H1 (cell line): ENCODE data around the gene NPFFR1. TPM values are rescaled to one million over a fixed set of nuclear protein-coding genes. Genes with fewer than 3 reads are reported as not detected.

Experiments
- CTCF ChIA-PET: fragments of 300-600 bp; sonication (Branson Sonifier 250); formaldehyde crosslinking; loops from one replicate; lab custom pipeline; 2021; ENCODE audit not compliant: partially characterized antibody; lab: Charles Lee
- POLR2A ChIA-PET: fragments of 300-600 bp; sonication (Branson Sonifier 250); formaldehyde crosslinking; loops from one replicate; lab custom pipeline; 2021; ENCODE audit warnings: inconsistent platforms; ENCODE audit not compliant: partially characterized antibody; lab: Charles Lee
- DNase-seq, 2 experiments: peaks; one replicate each; pipeline versions ENCODE4 v3.0.0 to v3.0.0-alpha.2; 2010 to 2022; ENCODE audit warnings: low spot score in 2 of 2, low read depth in 1 of 2, mixed read lengths in 1 of 2
- FAIRE-seq: peaks from 2 replicates; lab custom pipeline; 2011; peaks lifted over from hg19 to GRCh38; lab: Jason Lieb, UNC
- H2AFZ ChIP-seq: 2 replicates; pipeline ENCODE4 v1.8.1; 2012; ENCODE audit warnings: low read length, inconsistent platforms
- H2AK5ac ChIP-seq: 2 replicates; pipeline ENCODE4 v1.6.1; 2013; ENCODE audit warnings: low read depth, low read length
- H2BK120ac ChIP-seq: replicated peaks from 2 replicates; pipeline ENCODE3; 2013; ENCODE audit warnings: low read depth, low read length, inconsistent platforms
- H2BK12ac ChIP-seq: 2 replicates; pipeline ENCODE4 v1.6.1; 2013; ENCODE audit warnings: low read depth, low read length
- H2BK15ac ChIP-seq: 2 replicates; pipeline ENCODE4 v1.6.1; 2013; ENCODE audit warnings: low read length
- H2BK20ac ChIP-seq: 2 replicates; pipeline ENCODE4 v1.6.1; 2013; ENCODE audit warnings: low read length
- H2BK5ac ChIP-seq: 2 replicates; pipeline ENCODE4 v1.6.1; 2013; ENCODE audit warnings: low read depth, low read length
- H3K14ac ChIP-seq: 2 replicates; pipeline ENCODE4 v1.6.1; 2013; ENCODE audit warnings: inconsistent platforms; ENCODE audit not compliant: insufficient read length
- H3K18ac ChIP-seq: 2 replicates; pipeline ENCODE4 v1.6.1; 2013; ENCODE audit warnings: low read length; ENCODE audit errors: extremely low read depth
- H3K23ac ChIP-seq: 2 replicates; pipeline ENCODE4 v1.6.1; 2013; ENCODE audit warnings: inconsistent platforms; ENCODE audit not compliant: insufficient read length
- H3K23me2 ChIP-seq: 2 replicates; pipeline ENCODE4 v1.6.1; 2013; ENCODE audit warnings: low read depth, low read length
- H3K27ac ChIP-seq: 2 replicates; pipeline ENCODE4 v1.6.1; 2011; ENCODE audit warnings: low read depth, low read length, inconsistent platforms
- H3K27me3 ChIP-seq, 4 experiments: replicated peaks in 1 of 4; 1 replicate in 1 of 4; 2 replicates in 3 of 4; pipeline versions ENCODE4 v1.6.1 to v1.8.1; 2011 to 2013; ENCODE audit warnings: low read length in 3 of 4, mild to moderate bottlenecking in 3 of 4, inconsistent platforms in 2 of 4, mixed read lengths in 2 of 4, moderate library complexity in 1 of 4; ENCODE audit not compliant: control insufficient read depth in 3 of 4, insufficient read depth in 3 of 4; ENCODE audit errors: extremely low read depth in 1 of 4
- H3K36me3 ChIP-seq, 4 experiments: 2 replicates each; pipeline versions ENCODE4 v1.6.1 to v1.8.1; 2011 to 2013; ENCODE audit warnings: mild to moderate bottlenecking in 4 of 4, low read length in 3 of 4, moderate library complexity in 2 of 4, control low read depth in 1 of 4, inconsistent platforms in 1 of 4; ENCODE audit not compliant: insufficient read depth in 4 of 4, control insufficient read depth in 2 of 4
- H3K4ac ChIP-seq: replicated peaks from 2 replicates; pipeline ENCODE3; 2013; ENCODE audit warnings: low read length, low read depth, mixed read lengths, inconsistent platforms; ENCODE audit not compliant: insufficient read length
- H3K4me1 ChIP-seq, 4 experiments: replicated peaks in 1 of 4; 1 replicate in 1 of 4; 2 replicates in 3 of 4; pipeline versions ENCODE4 v1.6.1 to v1.8.1; 2011 to 2013; ENCODE audit warnings: low read length in 3 of 4, inconsistent platforms in 2 of 4, mixed read lengths in 1 of 4; ENCODE audit not compliant: insufficient read depth in 4 of 4, control insufficient read depth in 3 of 4
- H3K4me2 ChIP-seq, 2 experiments: 2 replicates each; pipeline versions ENCODE4 v1.6.1 to v1.8.1; 2011 to 2013; ENCODE audit warnings: low read depth in 2 of 2, low read length in 2 of 2, control low read depth in 1 of 2, inconsistent platforms in 1 of 2, mild to moderate bottlenecking in 1 of 2; ENCODE audit not compliant: insufficient read depth in 1 of 2
- H3K4me3 ChIP-seq, 4 experiments: fragments of 200-600, 300-600 bp in 1 of 4; sonication (generic), shearing (Covaris generic), sonication (Bioruptor Twin) in 1 of 4; 2 replicates each; pipeline versions ENCODE4 v1.5.1 to v1.8.1; 2011 to 2016; ENCODE audit warnings: low read length in 4 of 4, low read depth in 3 of 4, control low read depth in 2 of 4, inconsistent platforms in 2 of 4, mild to moderate bottlenecking in 2 of 4, mixed read lengths in 1 of 4, moderate library complexity in 1 of 4; ENCODE audit not compliant: insufficient read depth in 2 of 4; ENCODE audit errors: extremely low read depth in 1 of 4
- H3K56ac ChIP-seq: replicated peaks from 2 replicates; pipeline ENCODE3; 2013; ENCODE audit warnings: low read depth, mild to moderate bottlenecking, mixed read lengths, low read length, inconsistent platforms; ENCODE audit not compliant: insufficient read length
- H3K79me1 ChIP-seq: 2 replicates; pipeline ENCODE4 v1.6.1; 2013; ENCODE audit warnings: low read depth, low read length, control low read depth
- H3K79me2 ChIP-seq, 2 experiments: 2 replicates each; pipeline versions ENCODE4 v1.6.1 to v1.8.1; 2012 to 2013; ENCODE audit warnings: low read length in 2 of 2, mild to moderate bottlenecking in 2 of 2, inconsistent platforms in 1 of 2; ENCODE audit not compliant: insufficient read depth in 2 of 2, control insufficient read depth in 1 of 2
- H3K9ac ChIP-seq, 4 experiments: replicated peaks in 1 of 4; 1 replicate in 1 of 4; 2 replicates in 3 of 4; pipeline versions ENCODE4 v1.6.1 to v1.8.1; 2011 to 2013; ENCODE audit warnings: low read depth in 3 of 4, low read length in 3 of 4, control low read depth in 2 of 4, mild to moderate bottlenecking in 2 of 4, moderate library complexity in 2 of 4, inconsistent platforms in 1 of 4; ENCODE audit errors: extremely low read depth in 1 of 4
- H3K9me3 ChIP-seq, 2 experiments: 2 replicates each; pipeline versions ENCODE4 v1.6.1 to v1.8.1; 2012 to 2013; ENCODE audit warnings: mild to moderate bottlenecking in 2 of 2, moderate library complexity in 2 of 2, control low read depth in 1 of 2, inconsistent platforms in 1 of 2, low read depth in 1 of 2, low read length in 1 of 2, mixed read lengths in 1 of 2; ENCODE audit not compliant: insufficient read depth in 2 of 2
- H4K20me1 ChIP-seq, 2 experiments: replicated peaks in 1 of 2; 2 replicates each; pipeline versions ENCODE3 to v1.8.1; 2011 to 2013; ENCODE audit warnings: inconsistent platforms in 2 of 2, low read length in 2 of 2, mild to moderate bottlenecking in 1 of 2; ENCODE audit not compliant: insufficient read depth in 2 of 2, control insufficient read depth in 1 of 2
- H4K5ac ChIP-seq: 2 replicates; pipeline ENCODE4 v1.6.1; 2013; ENCODE audit warnings: low read length, low read depth, mixed read lengths, inconsistent platforms; ENCODE audit not compliant: insufficient read length
- H4K8ac ChIP-seq: 2 replicates; pipeline ENCODE4 v1.8.0; 2013; ENCODE audit warnings: mild to moderate bottlenecking, moderate library complexity, low read length, inconsistent platforms; ENCODE audit not compliant: insufficient read depth; ENCODE audit errors: extremely low read depth
- H4K91ac ChIP-seq: replicated peaks from 2 replicates; pipeline ENCODE3; 2013; ENCODE audit warnings: low read length, mixed read lengths, inconsistent platforms; ENCODE audit not compliant: insufficient read length
- CHD1 ChIP-seq: IDR thresholded peaks from 2 replicates; pipeline ENCODE4 v1.6.1; 2012; ENCODE audit warnings: low read depth, low read length, improper control_type of control experiment
- CREB1 ChIP-seq: IDR thresholded peaks from 2 replicates; pipeline ENCODE4 v1.6.1; 2012; ENCODE audit warnings: inconsistent platforms
- JUND ChIP-seq: IDR thresholded peaks from 2 replicates; pipeline ENCODE4 v1.6.1; 2011; ENCODE audit warnings: mild to moderate bottlenecking, improper control_type of control experiment, low read length
- MAFK ChIP-seq: IDR thresholded peaks from 2 replicates; pipeline ENCODE4 v1.6.1; 2012; ENCODE audit warnings: low read depth, mild to moderate bottlenecking, improper control_type of control experiment, low read length
- MAX ChIP-seq: IDR thresholded peaks from 2 replicates; pipeline ENCODE4 v1.6.1; 2012; ENCODE audit warnings: inconsistent platforms
- PHF8 ChIP-seq: fragments of 200-600 bp; sonication (generic); conservative IDR thresholded peaks from 2 replicates; pipeline ENCODE4 v1.7.1; 2012; ENCODE audit warnings: low read depth, mild to moderate bottlenecking, inconsistent platforms, low read length, moderate library complexity
- POLR2A ChIP-seq, 2 experiments: IDR thresholded peaks; 1 replicate in 1 of 2; 2 replicates in 1 of 2; pipeline ENCODE4 v1.6.1; 2011; ENCODE audit warnings: low read depth in 2 of 2, low read length in 2 of 2, mild to moderate bottlenecking in 2 of 2; ENCODE audit errors: control extremely low read depth in 1 of 2
- SIN3A ChIP-seq, 2 experiments: IDR thresholded peaks in 1 of 2; conservative IDR thresholded peaks in 1 of 2; 2 replicates each; pipeline ENCODE4 v1.6.1; 2011 to 2012; ENCODE audit warnings: low read length in 2 of 2, improper control_type of control experiment in 1 of 2, low read depth in 1 of 2, mild to moderate bottlenecking in 1 of 2
- SP2 ChIP-seq: IDR thresholded peaks from 2 replicates; pipeline ENCODE4 v1.6.1; 2012; ENCODE audit warnings: mild to moderate bottlenecking, low read length, inconsistent platforms
- TBP ChIP-seq: IDR thresholded peaks from 2 replicates; pipeline ENCODE4 v1.6.1; 2011; ENCODE audit warnings: low read depth, low read length, improper control_type of control experiment
- TCF12 ChIP-seq: IDR thresholded peaks from 2 replicates; pipeline ENCODE4 v1.6.1; 2011; ENCODE audit warnings: low read depth, mild to moderate bottlenecking, low read length
- TEAD4 ChIP-seq: IDR thresholded peaks from 2 replicates; pipeline ENCODE4 v1.6.1; 2012; ENCODE audit warnings: low read depth, low read length, inconsistent platforms, mixed read lengths
- WGBS, 2 experiments: shearing (Covaris generic) in 1 of 2; methylation state at CpG; one replicate each; pipeline versions ENCODE4 v1.1.6 to v1.1.7; 2013 to 2015; ENCODE audit warnings: low lambda C conversion rate in 2 of 2, mixed read lengths in 2 of 2, inconsistent platforms in 1 of 2, low coverage in 1 of 2, missing lambda C conversion rate in 1 of 2; ENCODE audit not compliant: insufficient replicate concordance in 2 of 2, insufficient coverage in 1 of 2, insufficient read length in 1 of 2; ENCODE audit errors: extremely low coverage in 1 of 2, missing lambda C conversion rate in 1 of 2; 5-methylcytosine and 5-hydroxymethylcytosine counted together
- polyA plus RNA-seq, 7 experiments: library from polyadenylated mRNA; depleted of rRNA in 3 of 7; stranded (reverse) in 5 of 7; unstranded in 2 of 7; fragments of >200 nt in 5 of 7; fragments of 200-250 nt in 2 of 7; gene quantifications; 1 replicate in 5 of 7; 2 replicates in 1 of 7; 4 replicates in 1 of 7; pipeline versions ENCODE4 v1.2.1 to v1.2.3, GENCODE V29; 2011 to 2013; ENCODE audit warnings: missing spikeins in 2 of 7, mixed read lengths in 2 of 7
- total RNA-seq: library from RNA; stranded (reverse); fragmentation: NEBNext Ultra II Directional; extraction: Animal tissue kit (Norgen Biotek cat#: 25700); gene quantifications from 2 replicates; pipeline ENCODE4 v1.2.1, GENCODE V29; 2021

NPFFR1 gene
- total and polyA plus RNA-seq, 2 of the 8 experiments (the other 6 are each of a cell fraction or from before 2014, with no cell fraction given), result 0.02 to 0.06 TPM

GRCh38 chr10:70319824-70320223, 36.0 kb upstream of the NPFFR1 start:
- Histone ChIP-seq H3K4me1 (peaks cover 0 to 12% (median 7%) of the 10 kb centered on the region in 4 experiments; a peak in 6 of 7 replicates), H3K4me3 (no peak overlapping the region), H4K5ac (no peak overlapping the region), H3K79me1 (no peaks in the 10 kb centered on the region; the same call in 1 of the 2 replicates), H4K91ac (no peak overlapping the region), H3K9me3 (no peaks in the 10 kb centered on the region), H3K79me2 (no peaks in the 10 kb centered on the region), H4K20me1 (peaks cover 0 to 2% of the 10 kb centered on the region in 2 experiments), H3K27me3 (no peaks in the 10 kb centered on the region), H3K56ac (no peak overlapping the region), H3K36me3 (no peaks in the 10 kb centered on the region), H3K27ac (no peak overlapping the region), H3K14ac (no peak overlapping the region), H2AFZ (no peak overlapping the region), H3K23ac (no peak overlapping the region), H2BK12ac (no peak overlapping the region), H4K8ac (no peak overlapping the region), H2AK5ac (no peak overlapping the region), H3K23me2 (no peaks in the 10 kb centered on the region), H3K18ac (no peak overlapping the region), H3K4me2 (no peak overlapping the region), H2BK120ac (no peak overlapping the region), H2BK20ac (no peak overlapping the region), H3K9ac (no peak overlapping the region), H3K4ac (no peak overlapping the region), H2BK15ac (no peak overlapping the region), H2BK5ac (no peak overlapping the region)
- 91% methylated on average over 5 of the region's 5 CpGs; no CpG with 5 or more reads in 1 of the 2 experiments for WGBS, 2 experiments
- DNase-seq (no peak), FAIRE-seq (no peak)
- ChIA-PET CTCF (interaction anchor here (0.8 to 2.9 kb wide), 5 partner anchors 29 to 59 kb away, joined by 3 to 11 read pairs (median 4); no protein-coding TSS in a partner anchor), POLR2A (no interaction called here)
- TF ChIP-seq CREB1, result no peak
- no peak for TF ChIP-seq JUND
- no peak for TF ChIP-seq MAFK
- TF ChIP-seq PHF8, result no peak
- TF ChIP-seq SP2, result no peak
- TF ChIP-seq TBP, result no peak
- TF ChIP-seq TEAD4, result no peak
- no peak for TF ChIP-seq POLR2A (IDR thresholded peaks at IDR 0.05; ENCODE audit: control extremely low read depth in 1 of 2, low read depth in 2 of 2, low read length in 2 of 2)
- TF ChIP-seq SIN3A (conservative IDR thresholded peaks at IDR 0.05 in 1 of 2, IDR thresholded peaks at IDR 0.05 in 1 of 2; ENCODE audit: low read depth in 1 of 2, low read length in 2 of 2), result no peak
- TF ChIP-seq TCF12, result no peak
- no peak for TF ChIP-seq MAX
- TF ChIP-seq CHD1, result no peak
